Peyer's patch (tissue), 4 donors: ENCODE results near the gene ADAMTS12. TPM values are rescaled to one million over a fixed set of nuclear protein-coding genes. Genes with fewer than 3 reads are reported as not detected.

Source experiments
- DNase-seq, 3 donors: peaks; one replicate each; pipeline ENCODE4 v3.0.0-alpha.2; 2017 to 2019
- H3K27ac ChIP-seq, 4 donors: fragments of 200-600 bp; sonication (generic); one replicate each; pipeline ENCODE4 v1.5.1; 2016 to 2019
- H3K27me3 ChIP-seq, 2 donors: fragments of 200-600 bp; sonication (generic); one replicate each; pipeline ENCODE4 v1.5.1; 2019
- H3K36me3 ChIP-seq, 3 donors: fragments of 200-600 bp; sonication (generic); one replicate each; pipeline ENCODE4 v1.5.1; 2016 to 2019
- H3K4me1 ChIP-seq, 4 donors: fragments of 200-600 bp; sonication (generic); one replicate each; pipeline ENCODE4 v1.5.1; 2016 to 2019
- H3K4me3 ChIP-seq, 4 donors: fragments of 200-600 bp; sonication (generic); 1 replicate in 3 of 4; 2 replicates in 1 of 4; pipeline ENCODE4 v1.5.1; 2016 to 2019; ENCODE audit warnings: mild to moderate bottlenecking in 1 of 4
- H3K9me3 ChIP-seq, 4 donors: fragments of 200-600 bp; sonication (generic); one replicate each; pipeline ENCODE4 v1.5.1; 2016 to 2019; ENCODE audit warnings: mild to moderate bottlenecking in 1 of 4
- CTCF ChIP-seq, 6 experiments: fragments of 450-650 bp in 4 of 6; fragments of 200-600 bp in 2 of 6; sonication (generic) in 1 of 6; IDR thresholded peaks; one replicate each; pipeline ENCODE4 v1.5.1; 2017 to 2019; ENCODE audit warnings: antibody characterized with exemption in 6 of 6, mild to moderate bottlenecking in 3 of 6, moderate library complexity in 1 of 6
- POLR2A ChIP-seq, 2 donors: fragments of 450-650 bp; IDR thresholded peaks; one replicate each; pipeline ENCODE4 v1.5.1; 2017; ENCODE audit warnings: antibody characterized with exemption in 2 of 2, mild to moderate bottlenecking in 2 of 2, moderate library complexity in 2 of 2
- total RNA-seq, 4 donors: library from RNA; depleted of rRNA; stranded (reverse); fragments of >200 nt; gene quantifications; one replicate each; pipeline ENCODE4 v1.1.0, GENCODE V29; 2016

ADAMTS12 gene
- total RNA-seq, 4 donors from 2014 or later, result 0.53 to 11.6 (median 1.3) TPM

- Histone ChIP-seq H3K4me1 (peaks cover 0 to 3% (median 1%) of the 10 kb centered on the region in 4 donors), H3K27ac (no peak overlapping the region), H3K27me3 (no peaks in the 10 kb centered on the region), H3K9me3 (no peaks in the 10 kb centered on the region), H3K36me3 (no peaks in the 10 kb centered on the region), H3K4me3 (no peak overlapping the region)
- TF ChIP-seq POLR2A (IDR thresholded peaks at IDR 0.05) (no peak), CTCF (IDR thresholded peaks at IDR 0.05) (no peak)
- DNase-seq, result no peak
These were observed 3.2 kb downstream of the ADAMTS12 start for GRCh38 chr5:33888587-33888986.

GRCh38 chr5:33887268-33887667 lies 4.5 kb downstream of the ADAMTS12 start:
- Histone ChIP-seq H3K9me3 (no peaks in the 10 kb centered on the region), H3K36me3 (no peaks in the 10 kb centered on the region), H3K27ac (no peak overlapping the region), H3K4me3 (no peak overlapping the region), H3K4me1 (peaks cover 0 to 2% (median 0%) of the 10 kb centered on the region in 4 donors), H3K27me3 (no peaks in the 10 kb centered on the region)
- no peak for DNase-seq
- TF ChIP-seq CTCF (IDR thresholded peaks at IDR 0.05) (no peak), POLR2A (IDR thresholded peaks at IDR 0.05) (no peak)

GRCh38 chr5:33886283-33886682 lies 5.5 kb downstream of the ADAMTS12 start:
- no peak overlapping the region for H3K4me3 ChIP-seq

GRCh38 chr5:33885679-33886078 lies 6.1 kb downstream of the ADAMTS12 start:
- Histone ChIP-seq H3K27me3 (no peaks in the 10 kb centered on the region), H3K9me3 (no peaks in the 10 kb centered on the region), H3K4me1 (no peaks in the 10 kb centered on the region), H3K4me3 (no peak overlapping the region), H3K36me3 (no peaks in the 10 kb centered on the region), H3K27ac (no peak overlapping the region)
- no peak for DNase-seq
- TF ChIP-seq CTCF (IDR thresholded peaks at IDR 0.05) (no peak), POLR2A (IDR thresholded peaks at IDR 0.05) (no peak)

More at GRCh38 chr5:33886283-33886682, 5.5 kb downstream of the ADAMTS12 start:
- Histone ChIP-seq H3K4me1 (no peaks in the 10 kb centered on the region), H3K36me3 (no peaks in the 10 kb centered on the region), H3K27me3 (no peaks in the 10 kb centered on the region), H3K9me3 (no peaks in the 10 kb centered on the region), H3K27ac (no peak overlapping the region)
- DNase-seq, result no peak
- TF ChIP-seq POLR2A (IDR thresholded peaks at IDR 0.05) (no peak), CTCF (IDR thresholded peaks at IDR 0.05) (no peak)

GRCh38 chr5:33883482-33883881 lies 8.3 kb downstream of the ADAMTS12 start:
- no peak for DNase-seq
- no peak for TF ChIP-seq CTCF (IDR thresholded peaks at IDR 0.05)
- no peak for TF ChIP-seq POLR2A (IDR thresholded peaks at IDR 0.05)

GRCh38 chr5:33880319-33880718 lies 11.5 kb downstream of the ADAMTS12 start:
- Histone ChIP-seq H3K4me3 (no peak overlapping the region), H3K9me3 (no peaks in the 10 kb centered on the region), H3K4me1 (no peaks in the 10 kb centered on the region), H3K36me3 (no peaks in the 10 kb centered on the region), H3K27ac (no peak overlapping the region), H3K27me3 (no peaks in the 10 kb centered on the region)
- TF ChIP-seq POLR2A (IDR thresholded peaks at IDR 0.05) (no peak), CTCF (IDR thresholded peaks at IDR 0.05) (no peak)
- DNase-seq, result no peak

More at GRCh38 chr5:33883482-33883881, 8.3 kb downstream of the ADAMTS12 start:
- no peak overlapping the region for H3K27ac ChIP-seq
- no peaks in the 10 kb centered on the region for H3K4me1 ChIP-seq
- no peak overlapping the region for H3K4me3 ChIP-seq
- no peaks in the 10 kb centered on the region for H3K36me3 ChIP-seq
- H3K27me3 ChIP-seq, result no peaks in the 10 kb centered on the region
- no peaks in the 10 kb centered on the region for H3K9me3 ChIP-seq
